Measurements from ENCODE around the gene SLC25A24. TPM values are rescaled to one million over a fixed set of nuclear protein-coding genes. Genes with fewer than 3 reads are reported as not detected.

The SLC25A24 gene
- total and polyA plus RNA-seq, 10 of the 15 experiments (the other 5 are each of a cell fraction or from before 2014, with no cell fraction given) = 4.0 to 20.6 (median 14.2) TPM

- TF ChIP-seq GATAD2B (conservative IDR thresholded peaks at IDR 0.05; ENCODE audit: low read depth) (no peak), FOXK2 (IDR thresholded peaks at IDR 0.05) (no peak), NR2C2 (IDR thresholded peaks at IDR 0.05; ENCODE audit: borderline replicate concordance, control insufficient read depth, insufficient read length, low read depth) (no peak), PAX5 (IDR thresholded peaks at IDR 0.05; ENCODE audit: borderline replicate concordance, low read depth, low read length) (no peak), RELA (IDR thresholded peaks at IDR 0.05; ENCODE audit: borderline replicate concordance, partially characterized antibody) (peak; percentile 60), EED (IDR thresholded peaks at IDR 0.05; ENCODE audit: low read depth) (no peak), CBX5 (IDR thresholded peaks at IDR 0.05; ENCODE audit: low read depth) (no peak), ZNF274 (IDR thresholded peaks at IDR 0.05; ENCODE audit: insufficient read depth, insufficient read length) (no peak), CBFB (IDR thresholded peaks at IDR 0.05; ENCODE audit: low read depth) (no peak), KDM1A (IDR thresholded peaks at IDR 0.05; ENCODE audit: borderline replicate concordance) (no peak), ZNF217 (IDR thresholded peaks at IDR 0.05) (no peak), JUND (IDR thresholded peaks at IDR 0.05; ENCODE audit: low read depth, low read length) (no peak), EGR1 (IDR thresholded peaks at IDR 0.05; ENCODE audit: borderline replicate concordance in 1 of 2, low read depth in 2 of 2, low read length in 2 of 2) (no peak), ZNF384 (IDR thresholded peaks at IDR 0.05; ENCODE audit: borderline replicate concordance, low read depth, low read length) (no peak), RFX5 (IDR thresholded peaks at IDR 0.05; ENCODE audit: low read depth, low read length) (no peak), WRNIP1 (IDR thresholded peaks at IDR 0.05; ENCODE audit: borderline replicate concordance, low read depth, low read length) (no peak), NFIC (IDR thresholded peaks at IDR 0.05; ENCODE audit: low read depth, low read length) (no peak), TBL1XR1 (IDR thresholded peaks at IDR 0.05; ENCODE audit: low read depth, low read length) (no peak), EP300 (IDR thresholded peaks at IDR 0.05; ENCODE audit: borderline replicate concordance in 1 of 2, control insufficient read depth in 1 of 2, low read depth in 2 of 2, low read length in 2 of 2) (no peak), MEF2A (IDR thresholded peaks at IDR 0.05; ENCODE audit: insufficient read depth, low read depth, low read length) (no peak), CBX3 (IDR thresholded peaks at IDR 0.05; ENCODE audit: borderline replicate concordance, low read depth) (no peak), IRF4 (IDR thresholded peaks at IDR 0.05; ENCODE audit: low read depth, low read length) (no peak), MEF2B (IDR thresholded peaks at IDR 0.05; ENCODE audit: partially characterized antibody, poor library complexity, severe bottlenecking) (no peak), HDAC6 (IDR thresholded peaks at IDR 0.05; ENCODE audit: unreplicated experiment) (no peak), CREB1 (IDR thresholded peaks at IDR 0.05; ENCODE audit: low read depth) (no peak), RBBP5 (conservative IDR thresholded peaks at IDR 0.05) (no peak), SMAD1 (IDR thresholded peaks at IDR 0.05; ENCODE audit: low read depth, partially characterized antibody) (no peak), ZNF207 (IDR thresholded peaks at IDR 0.05; ENCODE audit: borderline replicate concordance) (0 out of 2 replicates have a peak, but pooled peaks have one; percentile 50), CHD4 (IDR thresholded peaks at IDR 0.05) (no peak), ZBTB4 (CRISPR knock-in tag; IDR thresholded peaks at IDR 0.05) (no peak), MAX (IDR thresholded peaks at IDR 0.05; ENCODE audit: low read depth, low read length) (no peak)
Observed at GRCh38 chr1:108125312-108126138, 74.6 kb downstream of the SLC25A24 start (continued).
